Naive B cell (primary cell): ENCODE data around the gene ASB13. TPM values are rescaled to one million over a fixed set of nuclear protein-coding genes. Genes with fewer than 3 reads are reported as not detected.

Experiments
- ATAC-seq, 2 donors: fragments of 150-1000 bp; cut with Tn5 transposase; 2 replicates each; pipeline ENCODE4 v1.10.0; 2021; ENCODE audit warnings: low read depth in 2 of 2, mild to moderate bottlenecking in 2 of 2, moderate library complexity in 2 of 2
- DNase-seq: peaks from one replicate; pipeline ENCODE4 v3.0.0; 2022
- H3K27ac Mint-ChIP-seq, 6 donors: one replicate each; pipeline ENCODE4 v1.8.0; 2020 to 2022; ENCODE audit warnings: mild to moderate bottlenecking in 6 of 6, mixed read lengths in 6 of 6, moderate library complexity in 5 of 6, inconsistent platforms in 2 of 6
- H3K27me3 Mint-ChIP-seq, 3 donors: one replicate each; pipeline ENCODE4 v1.8.0; 2021 to 2022; ENCODE audit warnings: mixed read lengths in 3 of 3, mild to moderate bottlenecking in 1 of 3
- H3K36me3 Mint-ChIP-seq, 2 donors: one replicate each; pipeline ENCODE4 v1.8.0; 2020 to 2022; ENCODE audit warnings: mixed read lengths in 2 of 2, inconsistent platforms in 1 of 2, mild to moderate bottlenecking in 1 of 2
- H3K4me1 Mint-ChIP-seq, 3 donors: one replicate each; pipeline ENCODE4 v1.8.0; 2020 to 2022; ENCODE audit warnings: mixed read lengths in 3 of 3, inconsistent platforms in 1 of 3, mild to moderate bottlenecking in 1 of 3, moderate library complexity in 1 of 3
- H3K4me3 Mint-ChIP-seq, 8 donors: one replicate each; pipeline ENCODE4 v1.8.0; 2020 to 2022; ENCODE audit warnings: mild to moderate bottlenecking in 8 of 8, mixed read lengths in 8 of 8, moderate library complexity in 8 of 8, inconsistent platforms in 2 of 8
- H3K9me3 Mint-ChIP-seq, 7 donors: one replicate each; pipeline ENCODE4 v1.8.0; 2020 to 2022; ENCODE audit warnings: mixed read lengths in 7 of 7, mild to moderate bottlenecking in 5 of 7, inconsistent platforms in 2 of 7, moderate library complexity in 1 of 7
- polyA plus RNA-seq, 6 donors: library from polyadenylated mRNA; unstranded; fragments of 300-500 nt; fragmentation: Illumina TruSeq; gene quantifications; one replicate each; pipeline ENCODE4 v1.2.3, GENCODE V29; 2021; ENCODE audit warnings: low read depth in 6 of 6

The ASB13 gene, protein sequence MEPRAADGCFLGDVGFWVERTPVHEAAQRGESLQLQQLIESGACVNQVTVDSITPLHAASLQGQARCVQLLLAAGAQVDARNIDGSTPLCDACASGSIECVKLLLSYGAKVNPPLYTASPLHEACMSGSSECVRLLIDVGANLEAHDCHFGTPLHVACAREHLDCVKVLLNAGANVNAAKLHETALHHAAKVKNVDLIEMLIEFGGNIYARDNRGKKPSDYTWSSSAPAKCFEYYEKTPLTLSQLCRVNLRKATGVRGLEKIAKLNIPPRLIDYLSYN
- 10 to 100 TPM in 2 of 6 donors, 1 to 10 TPM in 4; 5.4 to 15.0 (median 7.7) TPM for polyA plus RNA-seq

DNA sequence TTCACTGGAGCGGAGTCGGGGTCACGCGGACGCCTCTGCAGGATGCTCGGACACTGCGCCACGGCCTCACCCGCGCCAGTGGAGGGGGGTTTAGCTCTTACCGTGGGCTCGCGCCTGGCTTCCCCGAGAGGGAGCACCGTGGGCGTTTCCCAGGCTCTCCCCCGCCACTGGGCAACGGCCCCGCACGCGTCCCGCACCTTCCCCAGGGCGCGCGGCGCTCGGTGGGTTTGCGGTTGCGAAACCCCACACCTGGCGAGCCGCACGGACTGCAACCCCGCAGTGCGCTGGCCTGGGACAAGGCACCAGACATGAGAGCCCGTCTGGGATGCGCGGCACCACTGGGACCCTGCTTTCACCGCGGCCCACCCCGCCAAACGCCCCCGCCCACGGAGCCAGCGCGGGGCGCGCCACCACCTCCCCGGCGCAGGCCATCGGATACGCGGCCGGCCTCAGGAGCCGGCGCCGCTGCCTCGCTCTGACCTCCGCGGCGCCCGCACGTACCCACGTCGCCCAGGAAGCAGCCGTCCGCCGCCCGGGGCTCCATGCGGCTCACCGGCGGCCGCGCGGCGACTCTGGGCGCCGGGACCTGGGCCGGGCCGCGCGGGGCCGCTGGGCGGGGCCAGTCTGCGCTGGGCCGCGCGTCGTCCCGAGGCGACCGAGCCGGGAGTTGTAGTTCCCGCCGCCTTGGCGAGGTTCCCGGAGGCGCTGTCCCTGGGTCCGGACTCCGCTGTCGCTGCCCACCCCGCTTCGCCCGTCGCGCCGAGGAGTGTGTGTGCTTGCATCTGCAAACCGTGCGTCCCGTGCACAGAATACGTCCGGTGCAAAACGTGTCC is at the start of gene ASB13:
ASB13 (minus strand) TSS at position 588 of the 833 bp plus-strand sequence; CDS start at position 544, 44 bp downstream.
- Mint-ChIP-seq H3K36me3 (no peaks in the 10 kb centered on the region), H3K4me3 (peak within 1 kb of the TSS; percentile 88 to 96 (median 93)), H3K9me3 (no peaks in the 10 kb centered on the region), H3K27ac (peak within 1 kb of the TSS in 3 of 6 donors; percentile 47 to 76 (median 63)), H3K27me3 (peaks cover 0 to 6% (median 3%) of the 10 kb centered on the region in 3 donors), H3K4me1 (peaks cover 12 to 25% (median 18%) of the 10 kb centered on the region in 3 donors)
- DNase-seq (peak; percentile 21), ATAC-seq (peak; percentile 69 to 80)

DNA sequence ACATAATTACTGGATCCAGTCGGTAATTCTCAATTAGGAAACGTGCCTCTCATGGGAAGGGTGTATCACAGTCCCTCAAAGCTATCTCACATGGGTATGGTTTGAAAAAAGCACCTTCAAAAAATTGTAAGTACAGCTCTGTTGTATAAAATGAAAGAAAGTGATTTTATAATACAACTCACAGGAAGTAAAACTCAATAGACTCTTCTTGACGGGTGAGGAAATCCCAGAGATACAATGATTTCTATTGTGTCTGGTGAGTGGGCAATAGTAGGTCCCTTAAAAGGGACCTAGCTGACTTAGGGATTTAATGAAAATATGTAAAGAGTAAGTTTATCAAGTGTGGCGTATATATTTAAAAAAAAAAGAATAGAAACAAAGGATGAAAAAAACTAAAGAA is 45.2 kb upstream of the ASB13 start:
- ATAC-seq (peak; percentile 20 to 35), DNase-seq (no peak)
- Mint-ChIP-seq H3K9me3 (no peaks in the 10 kb centered on the region), H3K27me3 (no peaks in the 10 kb centered on the region), H3K4me1 (peaks cover 42 to 67% (median 58%) of the 10 kb centered on the region in 3 donors), H3K4me3 (peak overlapping the region in 7 of 8 donors; percentile 36 to 71 (median 59)), H3K36me3 (no peaks in the 10 kb centered on the region), H3K27ac (peak overlapping the region in 4 of 6 donors; percentile 40 to 94 (median 58))

DNA sequence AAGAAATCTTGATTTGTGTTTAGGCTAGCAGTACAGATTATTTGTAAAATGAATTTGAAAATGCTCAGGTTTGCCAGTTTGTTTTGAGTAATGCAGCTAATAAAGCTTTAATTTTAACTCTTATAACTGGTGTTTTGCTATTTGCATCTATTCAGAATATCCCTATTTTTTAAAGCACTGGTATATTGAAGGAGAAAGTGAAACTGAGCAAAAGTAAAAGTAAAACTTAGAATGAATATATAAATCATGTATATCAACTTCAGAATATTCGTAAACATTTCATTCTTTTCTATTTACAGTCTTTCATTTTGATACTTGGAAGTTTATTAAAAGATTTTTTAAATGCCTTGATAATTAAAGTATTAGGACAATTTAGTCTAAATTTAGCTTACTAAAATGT is 44.5 kb upstream of the ASB13 start:
- H3K27me3 Mint-ChIP-seq: no peaks in the 10 kb centered on the region
- no peaks in the 10 kb centered on the region for H3K36me3 Mint-ChIP-seq
- peak overlapping the region; percentile 36 to 71 (median 60) for H3K4me3 Mint-ChIP-seq
- DNase-seq: no peak
- peak overlapping the region in 2 of 6 donors; percentile 24 to 94 for H3K27ac Mint-ChIP-seq
- H3K9me3 Mint-ChIP-seq: no peaks in the 10 kb centered on the region
- peak; percentile 47 to 51 for ATAC-seq
- H3K4me1 Mint-ChIP-seq: peaks cover 42 to 69% (median 60%) of the 10 kb centered on the region in 3 donors

DNA sequence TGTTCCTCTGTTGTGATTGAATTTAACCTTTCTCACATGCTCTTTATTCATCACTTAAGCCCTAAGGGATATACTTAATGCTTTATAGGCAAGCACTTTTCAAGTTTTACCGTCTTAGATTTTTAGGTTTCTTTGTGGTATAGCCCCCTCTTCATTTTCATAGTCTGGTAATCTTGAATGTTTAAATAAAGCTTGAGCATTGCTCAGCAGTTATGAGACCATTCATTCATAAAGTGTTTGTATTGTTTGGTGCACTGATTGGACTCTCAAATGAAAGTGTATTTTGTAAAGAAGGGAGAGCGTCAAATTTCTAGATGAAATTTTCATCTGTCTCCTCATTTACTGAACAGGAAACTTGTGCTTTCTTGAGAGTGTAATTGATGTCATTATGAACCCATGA is 43.5 kb upstream of the ASB13 start:
- DNase-seq: no peak
- Mint-ChIP-seq H3K36me3 (no peaks in the 10 kb centered on the region), H3K9me3 (no peaks in the 10 kb centered on the region), H3K27me3 (no peaks in the 10 kb centered on the region), H3K4me3 (peak overlapping the region in 4 of 8 donors; percentile 2 to 74 (median 20)), H3K4me1 (peaks cover 44 to 67% (median 56%) of the 10 kb centered on the region in 3 donors), H3K27ac (peak overlapping the region in 5 of 6 donors; percentile 0 to 54 (median 2))
- no peak for ATAC-seq

DNA sequence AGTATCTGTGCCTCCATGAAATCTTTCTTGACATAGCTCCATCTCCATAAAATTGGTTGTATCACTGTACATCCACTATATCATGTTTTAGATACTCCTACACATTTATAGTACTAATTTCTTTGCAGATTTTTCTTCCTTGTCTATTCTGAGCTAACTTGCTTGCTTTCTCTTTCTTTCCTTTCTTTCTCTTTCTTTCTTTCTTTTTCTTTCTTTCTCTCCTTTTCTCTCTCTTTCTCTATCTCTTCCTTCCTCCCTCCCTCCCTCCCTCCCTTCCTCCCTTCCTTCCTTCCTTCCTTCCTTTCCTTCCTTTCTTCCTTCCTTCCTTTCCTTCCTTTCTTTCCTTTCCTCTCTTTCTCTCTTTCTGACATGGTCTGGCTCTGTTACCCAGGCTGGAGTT is 42.0 kb upstream of the ASB13 start:
- peaks cover 45 to 64% (median 63%) of the 10 kb centered on the region in 3 donors for H3K4me1 Mint-ChIP-seq
- H3K27me3 Mint-ChIP-seq: no peaks in the 10 kb centered on the region
- no peaks in the 10 kb centered on the region for H3K9me3 Mint-ChIP-seq
- H3K27ac Mint-ChIP-seq: peak overlapping the region in 5 of 6 donors; percentile 3 to 91 (median 55)
- H3K4me3 Mint-ChIP-seq: peak overlapping the region in 1 of 8 donors; percentile 20
- H3K36me3 Mint-ChIP-seq: no peaks in the 10 kb centered on the region
- ATAC-seq: no peak
- no peak for DNase-seq

DNA sequence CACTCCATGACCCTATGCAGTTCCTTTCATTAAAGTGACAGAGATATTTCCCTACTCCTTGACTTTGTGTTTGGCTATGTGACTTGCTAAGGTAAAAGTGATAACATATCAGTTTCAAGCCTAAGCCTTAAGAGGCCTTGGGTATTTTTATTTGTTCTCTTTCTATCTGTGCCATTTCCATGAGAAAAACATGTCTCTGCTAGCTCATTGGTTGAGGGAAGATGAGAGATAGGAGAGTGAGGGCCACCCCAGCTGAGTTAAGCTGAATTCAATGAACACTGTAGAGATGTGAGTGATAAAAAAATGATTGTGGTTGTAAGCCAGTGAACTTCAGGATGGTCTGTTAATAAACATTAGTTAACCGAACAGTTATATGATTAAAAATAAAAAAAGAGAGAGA is 31.7 kb upstream of the ASB13 start:
- H3K27ac Mint-ChIP-seq: peak overlapping the region in 3 of 6 donors; percentile 3 to 67 (median 44)

DNA sequence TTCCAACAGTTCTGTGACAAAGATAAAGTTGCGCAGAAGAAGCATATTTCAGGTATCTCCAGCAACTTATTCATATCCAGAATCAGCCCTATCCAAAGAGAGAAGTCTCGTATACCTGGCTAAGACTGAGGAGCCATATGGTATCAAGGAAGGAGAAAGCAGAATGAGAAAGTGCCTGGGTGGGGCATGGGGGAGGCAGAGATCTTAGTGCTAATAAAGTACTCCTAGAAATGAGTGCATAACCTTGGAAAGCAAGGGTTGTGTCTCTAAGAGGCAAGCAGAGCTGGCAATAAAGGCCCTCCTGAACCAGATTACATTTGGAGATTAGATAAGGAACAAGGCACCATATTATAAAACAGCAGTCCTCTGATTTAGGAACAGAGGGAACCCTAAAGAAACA is 30.9 kb upstream of the ASB13 start:
- Mint-ChIP-seq H3K36me3 (no peaks in the 10 kb centered on the region), H3K9me3 (no peaks in the 10 kb centered on the region), H3K4me3 (peak overlapping the region in 1 of 8 donors; percentile 3), H3K27me3 (no peaks in the 10 kb centered on the region), H3K27ac (peak overlapping the region in 1 of 6 donors; percentile 55), H3K4me1 (peaks cover 38 to 55% (median 49%) of the 10 kb centered on the region in 3 donors)
- ATAC-seq: no peak
- no peak for DNase-seq

More for the DNA sequence above, 31.7 kb upstream of the ASB13 start:
- ATAC-seq (no peak), DNase-seq (no peak)
- no peaks in the 10 kb centered on the region for H3K36me3 Mint-ChIP-seq
- no peaks in the 10 kb centered on the region for H3K9me3 Mint-ChIP-seq
- peaks cover 33 to 48% (median 45%) of the 10 kb centered on the region in 3 donors for H3K4me1 Mint-ChIP-seq
- no peaks in the 10 kb centered on the region for H3K27me3 Mint-ChIP-seq
- peak overlapping the region in 2 of 8 donors; percentile 12 to 31 for H3K4me3 Mint-ChIP-seq

DNA sequence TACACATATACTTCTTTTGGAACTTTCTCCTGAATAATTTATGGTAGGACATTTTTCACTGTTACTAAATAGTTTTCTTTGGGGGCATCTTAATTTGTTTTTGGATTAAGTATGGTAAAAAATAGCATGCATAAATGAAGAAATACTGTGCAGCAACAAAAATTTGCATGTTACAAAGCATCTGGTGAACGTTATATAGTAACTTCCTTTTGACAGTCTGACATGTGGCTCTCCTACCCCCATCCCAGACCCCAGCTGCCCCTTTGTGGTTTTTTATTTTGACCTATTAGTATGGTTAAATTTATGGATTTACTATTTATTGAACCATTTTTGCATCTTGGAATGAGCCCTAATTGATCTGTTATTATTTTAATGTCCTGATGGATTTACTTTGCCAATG is 28.2 kb upstream of the ASB13 start:
- DNase-seq (no peak), ATAC-seq (no peak)
- Mint-ChIP-seq H3K36me3 (no peaks in the 10 kb centered on the region), H3K27ac (peak overlapping the region in 2 of 6 donors; percentile 17 to 55), H3K4me3 (peak overlapping the region in 3 of 8 donors; percentile 4 to 31 (median 4)), H3K27me3 (no peaks in the 10 kb centered on the region), H3K9me3 (no peaks in the 10 kb centered on the region), H3K4me1 (peaks cover 42 to 63% (median 60%) of the 10 kb centered on the region in 3 donors)

DNA sequence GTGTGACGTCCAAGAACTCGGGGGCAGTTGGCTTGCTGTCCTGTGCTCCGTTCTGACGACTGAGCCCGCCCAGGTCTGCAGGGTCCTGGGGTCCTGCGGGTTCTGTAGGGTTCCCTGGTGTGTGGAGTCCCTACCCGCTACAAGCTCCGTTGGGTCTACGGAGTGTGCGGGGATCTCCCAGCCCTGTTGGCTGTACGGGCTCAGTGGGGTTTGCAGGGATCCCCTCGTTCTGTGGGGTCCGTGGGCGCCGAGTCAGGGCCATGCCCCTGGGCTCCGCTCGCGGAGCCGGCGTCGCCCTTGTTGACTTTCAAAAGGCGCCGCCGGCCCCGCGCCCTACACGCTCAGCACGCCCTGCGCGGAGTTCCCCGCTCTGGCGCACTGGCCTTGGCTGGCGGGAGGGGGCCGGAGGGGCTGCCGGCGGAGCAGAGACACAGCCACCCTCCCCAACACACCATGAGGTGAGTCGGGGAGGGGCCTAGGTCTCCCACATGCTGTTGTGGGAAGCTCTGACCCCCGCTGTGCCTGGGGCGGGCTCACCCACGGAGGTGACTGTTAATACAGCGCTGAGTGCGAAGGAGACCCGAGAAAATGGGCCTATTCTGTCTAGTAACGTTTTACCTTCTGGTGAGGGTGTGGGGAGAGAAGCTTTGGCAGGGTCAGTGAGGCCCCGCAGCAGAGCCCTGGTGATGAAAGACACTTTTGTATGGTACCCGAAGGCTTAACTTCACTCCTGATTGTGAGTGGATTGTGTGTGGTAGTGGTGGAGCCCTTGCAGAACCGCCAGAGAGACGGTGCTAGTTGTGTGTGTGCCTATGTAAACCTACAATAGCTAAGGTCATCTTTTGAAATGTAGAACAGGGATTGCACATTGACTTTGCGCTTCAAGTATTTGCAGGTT is 26.3 kb upstream of the ASB13 start:
- H3K4me3 Mint-ChIP-seq: peak overlapping the region; percentile 68 to 87 (median 80)
- peaks cover 43 to 80% (median 64%) of the 10 kb centered on the region in 3 donors for H3K4me1 Mint-ChIP-seq
- peak overlapping the region in 5 of 6 donors; percentile 11 to 91 (median 84) for H3K27ac Mint-ChIP-seq
- H3K36me3 Mint-ChIP-seq: no peaks in the 10 kb centered on the region
- no peaks in the 10 kb centered on the region for H3K27me3 Mint-ChIP-seq
- DNase-seq (peak; percentile 68), ATAC-seq (peak; percentile 94)
- no peaks in the 10 kb centered on the region for H3K9me3 Mint-ChIP-seq

DNA sequence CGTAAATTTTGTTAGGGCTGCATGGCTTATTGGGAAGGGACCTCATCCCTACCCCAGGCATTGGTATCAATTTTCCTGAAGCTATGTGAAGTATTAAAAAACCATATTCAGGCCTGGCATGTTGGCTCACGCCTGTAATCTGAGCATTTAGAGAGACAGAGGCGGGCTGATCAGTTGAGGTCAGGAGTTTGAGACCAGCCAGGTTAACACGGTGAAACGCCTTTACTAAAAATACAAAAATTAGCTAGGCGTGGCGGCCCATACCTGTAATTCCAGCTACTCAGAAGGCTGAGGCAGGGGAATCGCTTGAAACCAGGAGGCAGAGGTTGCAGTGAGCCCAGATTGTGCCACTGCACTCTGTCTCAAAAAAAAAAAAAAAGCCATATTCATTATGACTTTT is 25.4 kb upstream of the ASB13 start:
- H3K27me3 Mint-ChIP-seq: no peaks in the 10 kb centered on the region
- ATAC-seq (no peak), DNase-seq (no peak)
- H3K27ac Mint-ChIP-seq: peak overlapping the region in 1 of 6 donors; percentile 90
- peak overlapping the region in 7 of 8 donors; percentile 30 to 79 (median 68) for H3K4me3 Mint-ChIP-seq
- no peaks in the 10 kb centered on the region for H3K36me3 Mint-ChIP-seq
- H3K9me3 Mint-ChIP-seq: no peaks in the 10 kb centered on the region
- H3K4me1 Mint-ChIP-seq: peaks cover 39 to 81% (median 55%) of the 10 kb centered on the region in 3 donors

DNA sequence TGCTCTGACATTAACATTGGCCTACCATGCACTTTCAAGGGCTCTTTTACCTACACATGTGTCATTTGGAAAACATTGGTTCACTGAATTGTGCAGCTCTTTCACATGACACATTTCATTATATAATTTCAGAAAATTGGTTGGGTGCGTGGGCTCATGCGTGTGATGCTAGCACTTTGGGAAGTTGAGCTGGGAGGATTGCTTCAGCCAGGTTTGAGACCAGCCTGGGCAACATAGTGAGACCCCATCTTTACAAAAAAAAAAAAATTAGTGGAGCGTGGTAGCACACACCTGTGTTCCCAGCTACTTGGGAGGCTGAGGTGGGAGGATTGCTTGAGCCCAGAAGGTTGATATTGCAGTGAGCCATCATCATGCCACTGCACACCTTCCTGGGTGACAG is 22.2 kb upstream of the ASB13 start:
- no peaks in the 10 kb centered on the region for H3K36me3 Mint-ChIP-seq
- no peaks in the 10 kb centered on the region for H3K27me3 Mint-ChIP-seq
- H3K9me3 Mint-ChIP-seq: no peaks in the 10 kb centered on the region
- H3K27ac Mint-ChIP-seq: peak overlapping the region in 1 of 6 donors; percentile 30
- ATAC-seq (no peak), DNase-seq (no peak)
- peak overlapping the region in 1 of 8 donors; percentile 6 for H3K4me3 Mint-ChIP-seq
- peaks cover 39 to 73% (median 49%) of the 10 kb centered on the region in 3 donors for H3K4me1 Mint-ChIP-seq

DNA sequence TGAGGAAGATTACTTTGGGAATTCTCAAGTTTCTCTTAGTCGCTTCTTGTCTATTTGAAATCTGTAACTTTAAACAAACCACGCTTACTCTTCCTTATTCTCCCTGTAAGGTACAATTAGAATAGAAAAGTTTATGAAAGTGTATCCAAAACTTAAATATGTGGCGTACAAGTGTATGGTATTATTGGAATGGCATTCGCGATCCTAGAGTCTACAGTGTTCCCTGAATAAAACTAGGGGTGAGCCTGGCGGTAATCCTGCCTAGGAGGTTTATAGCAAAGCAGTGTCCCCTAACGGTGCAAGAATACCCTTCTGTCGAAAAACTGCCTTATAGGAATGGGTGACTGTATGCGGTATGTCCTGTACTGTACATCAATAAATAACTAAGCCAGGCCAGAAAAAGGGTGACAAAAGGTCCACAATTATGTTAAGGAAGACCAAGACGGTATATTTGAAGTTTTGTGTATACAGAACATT is 19.4 kb upstream of the ASB13 start:
- no peaks in the 10 kb centered on the region for H3K36me3 Mint-ChIP-seq
- peaks cover 29 to 51% (median 32%) of the 10 kb centered on the region in 3 donors for H3K4me1 Mint-ChIP-seq

More for the DNA sequence above, 19.4 kb upstream of the ASB13 start:
- H3K9me3 Mint-ChIP-seq: no peaks in the 10 kb centered on the region
- peak overlapping the region; percentile 97 to 99 (median 98) for H3K27ac Mint-ChIP-seq
- ATAC-seq (no peak), DNase-seq (no peak)
- H3K4me3 Mint-ChIP-seq: peak overlapping the region; percentile 92 to 100 (median 98)
- H3K27me3 Mint-ChIP-seq: no peaks in the 10 kb centered on the region
